Measurements from ENCODE around the gene TPRA1.

- no peak for TF ChIP-seq CTCF (IDR thresholded peaks at IDR 0.05)
- no peak for TF ChIP-seq POLR2A (IDR thresholded peaks at IDR 0.05)
Measured at GRCh38 chr3:127578168-127578567, 12.4 kb downstream of the TPRA1 start.
